ENCODE results near the gene MYO5C.

The MYO5C gene

GRCh38 chr15:52282418-52282817 is 13.2 kb downstream of the MYO5C start:
- Histone ChIP-seq H3K27ac (no peak overlapping the region), H3K4me1 (no peaks in the 10 kb centered on the region)

GRCh38 chr15:52281085-52282035 is 14.2 kb downstream of the MYO5C start:
- H3K9me3 ChIP-seq = no peaks in the 10 kb centered on the region
- intact Hi-C loops (cut with DNase I; ENCODE audit: low total_unique reads) = no loop called here
- H3K27ac ChIP-seq = no peak overlapping the region
- TF ChIP-seq CTCF (IDR thresholded peaks at IDR 0.05) = no peak
- peaks cover 0 to 18% (median 0%) of the 10 kb centered on the region in 3 donors for H3K36me3 ChIP-seq
- H3K4me1 ChIP-seq = no peaks in the 10 kb centered on the region
- H3K4me3 ChIP-seq = no peak overlapping the region
- H3K27me3 ChIP-seq = peaks cover 0 to 5% of the 10 kb centered on the region in 2 donors
- DNase-seq = no peak

More at GRCh38 chr15:52282418-52282817, 13.2 kb downstream of the MYO5C start:
- Histone ChIP-seq H3K9me3 (no peaks in the 10 kb centered on the region), H3K4me3 (no peak overlapping the region), H3K36me3 (peaks cover 0 to 14% (median 0%) of the 10 kb centered on the region in 3 donors), H3K27me3 (peaks cover 0 to 5% of the 10 kb centered on the region in 2 donors)
- intact Hi-C loops (cut with DNase I; ENCODE audit: low total_unique reads) = no loop called here
- no peak for DNase-seq
- no peak for TF ChIP-seq CTCF (IDR thresholded peaks at IDR 0.05)

GRCh38 chr15:52280326-52281084 is 15.1 kb downstream of the MYO5C start:
- peaks cover 0 to 5% of the 10 kb centered on the region in 2 donors for H3K27me3 ChIP-seq
- H3K9me3 ChIP-seq = no peaks in the 10 kb centered on the region
- peaks cover 0 to 18% (median 0%) of the 10 kb centered on the region in 3 donors for H3K36me3 ChIP-seq
- no peak overlapping the region for H3K27ac ChIP-seq
- no peaks in the 10 kb centered on the region for H3K4me1 ChIP-seq
- no peak overlapping the region for H3K4me3 ChIP-seq
- no peak for TF ChIP-seq CTCF (IDR thresholded peaks at IDR 0.05)
- intact Hi-C loops (cut with DNase I; ENCODE audit: low total_unique reads) = no loop called here
- DNase-seq = no peak

- intact Hi-C loops (cut with DNase I; ENCODE audit: low total_unique reads) = no loop called here
- Histone ChIP-seq H3K27me3 (peaks cover 0 to 5% of the 10 kb centered on the region in 2 donors), H3K36me3 (peaks cover 0 to 22% (median 0%) of the 10 kb centered on the region in 3 donors), H3K4me1 (no peaks in the 10 kb centered on the region), H3K4me3 (no peak overlapping the region), H3K9me3 (no peaks in the 10 kb centered on the region), H3K27ac (no peak overlapping the region)
- no peak for TF ChIP-seq CTCF (IDR thresholded peaks at IDR 0.05)
- no peak for DNase-seq
Observed at GRCh38 chr15:52278636-52279367, 16.8 kb downstream of the MYO5C start.

GRCh38 chr15:52278135-52278534 is 17.5 kb downstream of the MYO5C start:
- Histone ChIP-seq H3K27ac (no peak overlapping the region), H3K4me1 (no peaks in the 10 kb centered on the region), H3K36me3 (peaks cover 0 to 24% (median 0%) of the 10 kb centered on the region in 3 donors), H3K27me3 (peaks cover 0 to 2% of the 10 kb centered on the region in 2 donors), H3K4me3 (no peak overlapping the region), H3K9me3 (no peaks in the 10 kb centered on the region)
- no peak for DNase-seq
- no peak for TF ChIP-seq CTCF (IDR thresholded peaks at IDR 0.05)
- intact Hi-C loops (cut with DNase I; ENCODE audit: low total_unique reads) = no loop called here

All from tibial artery (tissue), 4 donors.